ENCODE measurements around the gene ZDHHC14. TPM values are rescaled to one million over a fixed set of nuclear protein-coding genes. Genes with fewer than 3 reads are reported as not detected.

ZDHHC14 gene
- total RNA-seq, 3 donors from 2014 or later = 9.1 to 10.5 (median 10.0) TPM

DNA sequence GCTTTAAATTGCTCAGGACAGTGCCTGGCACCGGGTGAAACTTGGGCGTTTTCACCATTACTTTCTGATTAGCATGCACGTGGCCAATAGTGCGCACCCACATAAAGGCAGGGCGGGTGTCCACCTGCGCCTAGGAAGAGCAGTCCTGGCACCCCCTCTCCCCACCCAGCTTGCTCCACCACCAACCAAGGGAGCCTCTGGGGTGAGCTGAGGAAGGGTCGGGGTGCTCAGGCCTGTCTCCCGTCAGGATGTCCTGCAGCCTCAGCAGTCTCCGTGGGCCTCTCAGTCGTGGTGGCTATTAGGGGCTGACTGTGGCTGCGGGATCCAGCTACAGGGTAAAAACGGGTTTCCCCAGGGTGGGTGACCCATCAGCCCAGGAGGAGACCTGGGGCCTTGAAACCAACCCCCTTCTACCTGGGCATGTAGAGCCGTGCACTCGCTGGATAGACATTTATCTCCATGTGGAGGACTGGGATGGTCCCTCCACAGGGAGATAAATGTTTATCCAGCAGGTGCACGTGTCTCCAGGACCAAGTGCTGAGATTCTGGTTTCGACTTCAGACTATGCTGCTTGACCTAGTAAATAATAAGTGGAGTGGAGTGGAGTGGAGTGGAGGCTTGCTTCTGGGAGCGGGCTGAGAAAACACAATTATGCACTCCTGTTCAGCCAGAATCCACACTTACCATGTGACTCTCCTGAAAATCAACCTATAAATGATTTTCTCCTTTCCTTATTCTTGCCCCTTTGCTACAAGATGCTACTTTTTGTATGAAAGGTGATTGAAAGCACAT, 91.1 kb downstream of the ZDHHC14 start:
- intact Hi-C loops (cut with DNase I, micrococcal nuclease) = no loop called here
- no peak for ATAC-seq

DNA sequence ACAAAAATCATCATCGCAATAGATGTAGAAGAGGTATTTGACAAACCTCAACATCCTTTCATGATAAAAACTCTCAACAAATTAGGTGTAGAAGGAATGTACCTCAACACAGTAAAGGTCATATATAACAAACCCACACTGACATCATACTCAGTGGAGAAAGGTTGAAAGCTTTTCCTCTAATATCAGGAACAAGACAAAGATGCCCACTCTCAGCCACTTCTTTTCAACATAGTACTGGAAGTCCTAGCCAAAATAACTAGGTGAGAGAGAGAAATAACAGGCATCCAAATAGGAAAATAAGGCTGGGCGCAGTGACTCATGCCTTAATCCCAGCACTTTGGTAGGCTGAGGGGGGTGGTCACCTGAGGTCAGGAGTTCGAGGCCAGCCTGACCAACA, 95.8 kb downstream of the ZDHHC14 start:
- H3K4me3 ChIP-seq = no peak overlapping the region
- no peaks in the 10 kb centered on the region for H3K36me3 ChIP-seq (ENCODE audit: low read depth)
- no peak for TF ChIP-seq CTCF (IDR thresholded peaks at IDR 0.05)
- no peaks in the 10 kb centered on the region for H3K4me1 ChIP-seq (ENCODE audit: low read depth)
- no peak for DNase-seq
- ATAC-seq = no peak
- no peaks in the 10 kb centered on the region for H3K9me3 ChIP-seq
- intact Hi-C loops (cut with DNase I, micrococcal nuclease) = no loop called here

More for the DNA sequence above, 91.1 kb downstream of the ZDHHC14 start:
- no peak for TF ChIP-seq CTCF (IDR thresholded peaks at IDR 0.05)
- no peak for DNase-seq
- Histone ChIP-seq H3K9me3 (no peaks in the 10 kb centered on the region), H3K4me3 (no peak overlapping the region), H3K36me3 (ENCODE audit: low read depth) (no peaks in the 10 kb centered on the region), H3K4me1 (ENCODE audit: low read depth) (no peaks in the 10 kb centered on the region)

DNA sequence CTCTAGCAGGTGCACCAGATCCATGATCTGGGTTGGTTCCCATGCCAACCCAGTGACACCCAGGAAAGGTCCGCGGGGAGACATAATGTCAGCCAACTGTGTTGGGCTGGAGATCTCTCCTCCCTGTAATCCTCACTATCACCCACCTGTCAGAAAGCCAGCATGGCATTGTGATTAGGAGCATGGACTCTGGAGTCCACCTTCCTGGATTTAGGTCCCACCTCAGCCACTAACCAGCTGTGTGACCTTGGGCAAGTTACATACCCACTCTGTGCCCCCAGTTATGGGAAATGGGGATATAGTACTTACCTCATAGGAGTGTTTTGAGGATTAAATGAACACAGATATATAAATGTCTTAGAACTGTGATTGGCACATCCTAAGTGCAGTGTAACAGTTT, 97.9 kb downstream of the ZDHHC14 start:
- ATAC-seq (no peak), DNase-seq (no peak)
- intact Hi-C loops (cut with DNase I, micrococcal nuclease) = no loop called here
- Histone ChIP-seq H3K9me3 (no peaks in the 10 kb centered on the region), H3K36me3 (ENCODE audit: low read depth) (no peaks in the 10 kb centered on the region), H3K4me1 (ENCODE audit: low read depth) (no peaks in the 10 kb centered on the region), H3K4me3 (no peak overlapping the region)
- TF ChIP-seq CTCF (IDR thresholded peaks at IDR 0.05) = no peak

DNA sequence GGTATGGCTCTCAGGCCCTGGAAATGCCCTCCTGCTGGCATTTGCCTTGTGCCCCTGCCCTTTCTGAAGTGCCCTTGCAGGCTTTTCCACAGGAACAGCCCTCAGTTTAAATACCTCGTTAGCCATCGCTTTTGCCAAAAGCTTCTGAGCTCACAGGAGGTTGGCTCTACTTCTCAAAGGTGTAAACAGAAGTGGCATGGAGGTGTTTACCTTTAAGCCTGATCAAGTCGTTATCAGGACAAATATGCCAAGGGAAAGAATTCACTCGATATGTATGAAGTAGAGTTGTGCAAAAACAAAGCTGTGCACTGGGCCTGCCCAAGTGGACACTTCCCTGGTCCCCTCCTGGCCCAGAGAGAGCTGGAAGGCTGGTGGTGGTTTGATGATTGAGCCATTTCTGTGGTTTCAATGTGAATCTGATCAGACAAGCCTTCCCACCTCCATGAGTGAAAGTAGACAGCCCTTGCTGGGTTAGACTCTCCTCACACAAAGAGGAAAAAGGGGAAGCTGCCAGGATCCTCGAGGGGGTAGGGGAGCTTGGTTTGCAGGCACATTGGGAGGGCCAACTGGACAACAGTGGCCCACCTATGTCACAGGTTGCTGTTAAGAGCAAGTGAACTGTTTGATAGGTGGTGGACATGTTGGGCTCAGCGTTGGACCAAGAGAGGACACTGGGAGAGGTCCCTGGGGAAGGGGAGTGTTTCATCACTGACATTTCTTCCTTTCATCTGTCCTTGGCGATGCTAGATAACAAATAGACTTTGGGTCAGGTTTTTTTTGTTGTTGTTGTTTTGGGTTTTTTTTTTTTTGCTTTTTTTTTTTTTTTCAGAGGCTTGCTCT, 98.7 kb downstream of the ZDHHC14 start:
- DNase-seq = no peak
- ATAC-seq = no peak
- Histone ChIP-seq H3K4me1 (ENCODE audit: low read depth) (no peaks in the 10 kb centered on the region), H3K36me3 (ENCODE audit: low read depth) (no peaks in the 10 kb centered on the region), H3K9me3 (no peaks in the 10 kb centered on the region), H3K4me3 (no peak overlapping the region)
- intact Hi-C loops (cut with DNase I, micrococcal nuclease) = no loop called here
- TF ChIP-seq CTCF (IDR thresholded peaks at IDR 0.05) = no peak

GRCh38 chr6:157481189-157481864, 100.3 kb downstream of the ZDHHC14 start:
- H3K4me3 ChIP-seq = no peak overlapping the region
- intact Hi-C loops (cut with DNase I, micrococcal nuclease) = no loop called here
- ATAC-seq (no peak), DNase-seq (no peak)
- no peaks in the 10 kb centered on the region for H3K36me3 ChIP-seq (ENCODE audit: low read depth)
- H3K4me1 ChIP-seq (ENCODE audit: low read depth) = no peaks in the 10 kb centered on the region
- H3K9me3 ChIP-seq = no peaks in the 10 kb centered on the region
- no peak for TF ChIP-seq CTCF (IDR thresholded peaks at IDR 0.05)
